NCI-H1417 (cell line): ENCODE measurements around the gene NAV2.

ENCODE experiments used
- DNase-seq, 3 experiments: peaks; one replicate each; lab custom pipeline; 2025; lab: John Stamatoyannopoulos, UW

Gene NAV2

DNA sequence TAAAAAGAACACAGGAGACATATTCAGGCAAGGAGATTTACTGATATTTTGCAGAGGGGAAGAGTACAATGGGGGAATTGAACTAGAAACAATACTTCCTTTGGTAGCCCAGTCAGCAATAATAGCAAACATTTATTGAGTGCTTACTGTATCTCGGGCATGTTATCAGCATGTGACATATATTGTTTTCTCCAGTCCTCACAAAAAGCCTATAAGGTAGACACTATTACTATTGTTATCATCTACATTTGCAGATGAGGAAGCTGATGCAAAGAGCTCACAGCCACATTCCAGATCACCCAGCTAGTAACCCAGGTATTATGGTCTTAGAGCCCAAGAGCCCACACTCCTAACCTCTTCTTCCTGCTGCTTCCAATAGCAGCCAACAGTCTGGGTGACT, 27.9 kb downstream of the NAV2 start:
- DNase-seq: no peak

DNA sequence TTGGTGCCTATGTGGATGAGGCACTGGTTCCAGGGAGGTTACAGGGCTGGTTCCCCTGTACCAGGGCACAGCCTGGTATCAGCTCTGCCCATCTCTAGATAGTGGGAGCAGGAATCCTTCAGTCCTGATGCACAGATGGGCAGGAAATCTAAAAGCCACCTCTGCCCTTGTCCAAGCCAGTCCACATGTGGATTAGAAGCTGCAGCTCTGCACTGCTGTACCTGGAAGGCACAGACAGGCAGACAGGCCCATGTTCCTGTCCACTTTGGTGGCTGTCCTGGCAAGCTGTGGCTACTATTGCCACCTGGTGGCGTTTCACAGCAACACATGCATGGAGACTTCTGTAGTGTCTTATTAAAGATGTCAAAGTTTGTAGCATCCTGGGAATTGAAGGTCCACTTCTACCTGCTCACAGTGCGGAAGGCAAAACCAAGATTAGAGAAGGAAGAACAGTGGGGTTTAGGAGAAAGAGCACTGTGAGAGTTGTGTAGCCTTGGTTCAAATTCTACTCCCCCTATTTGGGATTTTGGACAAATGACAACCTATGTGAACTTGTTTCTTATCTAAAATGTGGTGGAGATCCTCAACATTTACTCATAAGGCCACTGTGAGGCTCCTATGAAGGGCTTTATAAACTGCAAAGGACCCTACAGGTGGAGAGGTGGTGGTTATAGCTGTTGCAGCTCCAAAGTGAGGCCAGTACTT, 30.1 kb downstream of the NAV2 start:
- peak; percentile 65 to 89 (median 84) for DNase-seq

DNA sequence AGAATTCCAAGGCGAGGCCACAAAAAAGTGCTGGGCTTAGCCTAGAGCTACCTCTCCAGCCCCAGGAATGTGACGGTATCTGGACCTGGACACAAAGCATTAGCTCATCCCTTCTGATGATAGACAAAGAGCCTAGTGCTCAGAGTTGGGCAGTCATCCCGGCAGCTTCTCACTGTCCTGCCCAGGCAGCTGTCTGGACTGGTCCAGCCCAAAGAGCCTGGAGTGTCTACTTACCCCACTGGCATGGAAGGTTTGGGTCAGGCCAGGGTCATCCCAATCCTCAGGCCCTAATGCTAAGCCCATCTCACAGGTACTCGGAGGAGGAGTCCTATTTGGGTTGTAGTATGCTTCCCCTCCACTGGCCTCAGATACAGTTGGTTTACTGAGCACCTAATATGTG, 31.0 kb downstream of the NAV2 start:
- no peak for DNase-seq

DNA sequence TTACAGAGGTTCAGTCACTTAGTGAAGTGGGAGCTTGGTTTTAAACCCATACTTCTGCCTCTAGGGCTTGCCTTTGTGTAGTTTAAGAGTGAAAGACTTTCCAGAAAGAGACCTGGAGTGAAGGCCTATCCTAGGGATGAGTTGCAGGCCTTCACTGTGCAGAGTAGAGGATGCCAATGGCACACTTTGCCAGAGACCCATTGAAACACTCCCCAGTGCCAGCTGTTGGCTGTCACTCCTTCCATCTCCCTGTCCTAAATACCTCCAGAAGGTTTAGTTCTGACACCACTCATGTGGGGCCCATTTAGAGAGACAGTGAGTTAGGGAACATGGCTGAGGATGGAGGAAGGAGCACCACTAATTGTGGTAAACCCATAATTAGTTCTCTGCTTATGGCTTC, 31.5 kb downstream of the NAV2 start:
- no peak for DNase-seq

DNA sequence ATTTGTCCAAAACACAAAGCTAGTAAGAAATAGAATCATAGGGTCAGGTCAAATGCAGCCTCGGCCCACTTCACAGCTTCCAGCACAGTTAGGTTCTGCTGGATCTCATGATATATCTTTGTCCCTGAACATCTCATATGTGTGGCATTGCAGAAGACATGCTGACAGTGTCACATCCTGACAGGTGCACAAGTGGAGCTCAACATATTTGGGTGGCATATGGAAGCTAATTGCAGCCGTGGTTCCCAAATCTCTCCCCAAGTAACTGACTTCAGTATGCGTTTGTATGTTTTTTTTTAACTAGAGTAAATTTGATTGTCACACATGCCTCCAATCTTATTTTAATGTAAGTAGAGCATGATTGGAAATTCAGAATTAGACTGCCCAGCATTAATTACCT, 33.4 kb downstream of the NAV2 start:
- no peak for DNase-seq

DNA sequence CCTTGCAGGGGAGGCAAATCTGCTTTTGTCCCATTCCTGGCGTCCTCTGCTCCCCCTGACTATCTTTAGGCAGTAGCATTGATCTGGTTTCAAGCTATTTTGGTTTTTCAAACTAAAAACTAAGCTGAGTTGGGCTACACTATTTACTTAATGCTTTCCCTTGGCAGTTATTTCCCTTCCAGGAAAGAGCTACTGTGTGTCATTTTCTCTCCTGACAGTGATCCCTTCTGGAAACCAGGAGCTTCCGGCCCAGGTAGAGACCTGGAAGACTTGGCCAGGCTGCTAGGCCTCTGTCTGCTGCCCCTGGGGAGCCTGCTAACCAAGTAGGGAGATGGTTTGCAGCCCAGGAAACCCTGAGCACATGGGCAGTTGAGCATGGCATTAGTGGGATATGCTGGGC, 35.0 kb downstream of the NAV2 start:
- no peak for DNase-seq

DNA sequence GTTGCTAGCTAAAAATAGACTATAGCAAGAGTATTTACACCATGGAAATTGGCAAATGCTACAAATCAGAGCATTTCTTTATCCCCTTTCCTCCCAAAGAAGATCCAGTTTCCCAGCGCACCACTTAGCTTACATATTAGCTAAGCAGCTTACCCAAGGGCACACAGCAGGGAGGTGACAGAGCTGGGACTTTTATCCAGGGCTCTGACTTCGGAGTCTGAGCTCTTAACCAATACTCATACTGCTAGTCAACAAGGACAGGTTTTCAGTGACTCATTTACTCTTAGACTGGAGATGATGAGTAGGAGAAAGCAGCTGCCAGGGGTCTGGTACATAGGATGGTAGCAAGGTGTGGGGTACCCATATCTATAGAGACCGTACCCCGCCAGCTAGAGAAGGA, 38.4 kb downstream of the NAV2 start:
- DNase-seq: no peak

DNA sequence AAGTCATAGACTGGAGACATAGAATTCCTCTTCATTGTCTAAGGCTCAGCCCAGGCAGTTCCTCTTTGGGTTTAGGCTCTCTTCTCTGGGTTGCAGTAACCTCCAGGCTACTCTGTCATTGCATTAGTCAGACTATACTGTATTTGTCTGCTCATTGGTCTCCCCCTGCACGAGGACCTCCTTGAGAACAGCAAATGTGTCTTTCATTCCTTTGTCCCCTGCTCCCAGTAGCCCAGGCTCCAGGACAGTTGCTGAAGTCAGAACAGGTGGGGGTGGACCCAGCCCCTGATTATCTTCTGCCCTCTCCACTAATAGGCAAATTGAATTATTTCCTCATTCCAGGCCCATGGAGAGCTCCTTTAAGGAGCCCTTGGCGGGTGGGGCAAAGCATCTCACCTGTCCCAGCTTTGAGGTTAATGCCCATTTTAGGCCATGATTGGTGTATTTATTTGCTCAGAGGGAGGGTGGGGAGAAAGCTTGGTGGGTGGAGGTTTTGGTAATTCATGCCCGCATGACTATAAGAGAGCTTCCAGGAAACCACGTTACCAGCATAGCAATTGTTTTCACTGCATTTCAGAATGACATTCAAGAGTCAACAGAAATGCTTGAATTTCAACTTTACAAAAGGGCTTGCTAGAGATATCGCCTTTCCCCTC, 40.9 kb downstream of the NAV2 start:
- peak in 1 of 3 experiments; percentile 89 for DNase-seq

DNA sequence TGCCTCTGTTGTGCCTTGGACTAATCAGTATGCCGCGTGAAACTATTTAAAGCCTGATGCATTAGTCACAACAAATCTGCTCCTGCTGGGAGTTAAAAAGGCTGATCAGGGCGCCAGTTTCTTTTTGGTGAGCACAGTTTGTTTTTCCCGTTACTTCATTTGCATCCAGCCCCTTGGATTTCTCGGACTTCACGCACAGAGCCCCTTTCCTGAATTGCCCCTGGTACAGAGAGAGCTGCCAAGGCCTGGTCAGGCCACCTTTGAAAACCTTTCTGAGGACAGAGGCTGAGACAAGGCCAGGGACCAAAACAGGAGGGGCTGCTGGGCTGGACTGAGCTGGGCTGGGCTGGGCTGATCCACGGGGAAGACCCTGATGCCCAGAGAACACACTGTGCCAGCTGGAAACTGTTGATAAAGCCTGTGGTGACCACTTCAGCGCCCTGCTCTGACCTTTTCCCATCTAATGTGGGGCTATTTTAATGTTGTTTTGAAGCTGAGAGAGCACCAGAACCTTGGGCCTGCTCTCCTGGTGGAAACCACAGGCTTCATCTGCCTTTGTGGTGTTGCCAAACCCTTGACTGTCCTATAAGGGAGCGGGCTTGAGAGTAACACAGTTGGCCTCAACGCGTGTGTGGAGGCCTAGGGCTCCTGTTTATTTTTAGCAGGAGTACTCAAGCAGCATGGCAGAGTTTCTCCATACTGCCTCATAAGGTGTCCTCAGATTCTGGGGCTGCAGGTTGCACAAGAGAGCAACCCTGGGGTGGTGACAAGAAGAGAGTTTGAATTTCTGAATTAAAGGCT, 44.2 kb downstream of the NAV2 start:
- DNase-seq: no peak

DNA sequence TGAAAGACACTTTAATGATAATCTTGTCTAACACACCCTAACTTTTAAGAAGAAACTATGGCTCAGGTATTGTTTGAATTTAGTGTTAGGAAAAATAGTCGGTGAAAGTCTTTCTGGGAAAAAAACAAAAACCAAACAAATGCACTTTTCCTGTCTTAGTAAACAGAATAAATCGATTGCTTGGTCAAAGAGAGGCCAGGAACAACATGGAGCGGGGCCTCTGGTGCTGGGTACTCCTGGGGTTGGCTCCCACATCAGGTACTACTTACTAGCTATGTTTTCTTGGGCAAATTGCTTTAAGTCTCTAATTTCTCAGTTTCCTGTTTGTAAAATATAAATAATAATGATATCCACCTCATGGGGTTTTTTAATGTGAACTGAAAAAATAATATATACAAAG, 46.8 kb downstream of the NAV2 start:
- DNase-seq: no peak

DNA sequence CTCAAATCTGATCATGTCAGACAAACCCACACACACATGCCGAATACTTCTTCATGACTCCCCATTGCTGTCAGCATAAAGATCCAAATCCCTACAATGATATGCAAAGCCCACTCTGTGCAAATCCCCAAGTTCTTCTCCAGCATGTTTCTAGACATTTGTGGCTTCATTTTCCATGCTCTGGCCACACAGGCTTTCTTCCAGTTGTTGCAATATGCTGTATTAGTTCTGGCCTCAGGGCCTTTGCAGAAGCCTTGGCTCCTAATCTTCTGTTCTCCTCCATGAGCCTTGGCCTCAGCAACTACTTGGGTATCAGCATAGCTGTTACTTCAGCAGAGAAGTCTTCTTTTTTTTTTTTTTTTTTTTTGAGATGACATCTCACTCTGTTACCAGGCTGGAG, 49.6 kb downstream of the NAV2 start:
- DNase-seq: no peak

DNA sequence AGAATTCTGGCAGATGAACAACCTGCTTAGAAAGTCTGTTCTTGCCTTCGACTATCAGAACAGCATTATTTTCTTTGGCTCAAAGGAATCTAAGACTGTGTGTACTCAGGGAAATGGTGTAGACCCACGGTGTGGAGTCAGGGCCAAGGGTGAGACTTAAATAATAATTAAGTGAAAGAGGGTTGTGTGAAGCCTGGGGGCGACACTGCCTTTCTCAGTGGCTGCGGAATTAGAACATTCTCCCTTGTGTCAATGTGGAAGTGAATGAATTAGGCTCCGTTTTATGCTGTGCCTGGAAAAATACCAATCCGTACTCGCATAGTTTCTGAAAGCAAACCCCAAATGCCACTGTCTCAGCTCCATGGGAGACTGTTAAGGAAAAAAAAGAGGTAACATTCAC, 50.7 kb downstream of the NAV2 start:
- no peak for DNase-seq

DNA sequence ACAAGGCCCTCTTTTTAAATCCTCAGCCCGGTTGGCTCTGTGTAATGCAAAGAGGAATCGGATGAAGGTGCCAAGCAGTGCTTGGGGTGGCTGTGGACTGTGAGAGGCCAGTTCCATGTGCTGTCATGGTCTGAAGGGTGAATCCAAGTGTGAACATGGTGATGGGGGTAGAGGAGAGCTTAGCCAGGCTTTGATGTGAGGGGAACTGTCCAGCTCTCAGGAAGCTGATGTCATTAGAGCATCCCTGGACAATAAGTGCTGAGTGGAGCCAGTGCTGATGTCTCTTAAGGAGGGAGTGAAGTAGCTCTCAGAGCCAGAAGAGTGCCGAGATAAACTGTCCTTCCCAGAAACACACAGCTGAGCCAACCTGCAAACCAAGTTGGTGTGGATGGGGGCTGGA, 53.6 kb downstream of the NAV2 start:
- DNase-seq: peak in 1 of 3 experiments; percentile 22

DNA sequence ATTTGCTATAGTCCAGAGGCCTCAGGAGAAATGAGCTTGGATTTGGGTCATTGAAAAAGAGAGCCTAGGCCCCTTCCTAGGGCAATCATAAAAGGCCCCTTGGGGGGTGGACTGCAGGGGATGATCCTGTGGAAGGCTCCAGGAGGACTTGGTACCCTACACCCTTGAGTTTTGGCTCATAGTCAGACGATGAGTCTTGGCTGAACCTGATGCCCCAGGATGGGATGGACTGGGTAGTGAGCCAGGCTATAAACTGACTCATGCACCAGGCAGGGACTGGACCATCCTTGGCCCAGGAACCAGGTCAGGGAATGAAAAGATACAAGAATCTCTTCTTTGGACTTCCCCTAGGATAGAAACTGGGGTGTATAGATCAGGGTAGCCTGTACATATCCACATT, 54.2 kb downstream of the NAV2 start:
- DNase-seq: no peak

DNA sequence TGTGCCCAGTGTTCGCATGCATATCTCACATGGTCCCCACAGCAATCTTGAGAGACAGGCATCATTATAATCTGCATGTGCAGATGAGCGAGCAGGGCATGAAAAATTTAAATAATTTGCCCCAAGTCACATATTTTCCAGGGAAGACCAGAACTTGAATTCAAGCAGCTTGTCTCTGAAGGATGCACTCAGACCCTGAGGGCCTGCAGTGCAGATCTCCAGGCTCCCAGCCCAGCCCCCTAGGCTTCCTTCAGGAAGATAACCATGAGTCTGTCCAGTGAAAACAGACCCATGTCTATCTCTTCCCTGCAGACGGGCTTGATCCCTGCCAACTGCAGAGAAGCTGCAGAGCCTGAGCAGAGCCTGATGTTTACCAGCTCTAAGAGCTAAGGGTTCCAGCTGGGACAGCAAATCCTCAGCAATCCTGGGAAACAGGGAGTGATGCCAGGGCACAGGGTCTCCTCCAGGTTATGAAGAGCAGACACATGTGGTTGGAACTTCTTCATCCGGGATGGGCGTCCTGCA, 55.1 kb downstream of the NAV2 start:
- no peak for DNase-seq

DNA sequence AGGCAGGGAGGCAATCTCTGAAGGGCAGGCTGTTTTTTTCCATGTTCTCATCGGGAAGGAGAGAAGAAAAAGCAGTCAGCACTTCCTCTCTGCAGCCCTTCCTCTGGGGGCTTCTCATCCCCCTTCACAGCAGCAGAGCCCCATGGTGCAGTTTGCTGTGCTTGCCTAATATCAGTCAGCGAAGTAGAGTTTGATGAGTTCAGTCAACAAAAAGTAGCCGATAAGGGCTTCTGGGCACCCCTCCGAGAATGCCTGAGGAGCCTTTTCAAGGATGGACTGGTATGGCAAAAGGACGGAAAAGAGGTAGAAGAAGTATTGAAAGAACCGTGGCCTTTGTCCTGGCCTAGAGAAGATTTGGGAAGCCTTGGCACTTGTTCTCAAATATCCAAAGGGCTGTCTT, 55.6 kb downstream of the NAV2 start:
- DNase-seq: no peak

DNA sequence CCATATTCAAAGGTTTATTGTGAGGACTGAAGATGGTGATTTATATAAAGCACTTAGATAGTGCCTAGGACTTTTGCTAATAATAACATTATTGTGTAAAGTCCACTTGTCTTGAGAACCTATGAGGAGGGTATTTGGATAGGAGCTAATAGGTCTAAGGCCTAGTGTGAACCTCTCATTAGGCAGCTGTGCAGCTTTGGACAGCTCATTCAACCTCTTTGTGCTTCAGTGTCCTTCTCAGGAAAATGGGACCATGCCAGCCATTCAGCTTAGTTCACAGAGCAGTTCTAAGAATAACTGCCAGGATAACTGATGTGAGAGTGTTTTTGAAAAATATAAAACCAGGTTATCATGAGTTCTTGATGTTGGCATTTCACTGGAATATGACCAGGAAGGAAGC, 56.2 kb downstream of the NAV2 start:
- DNase-seq: no peak

DNA sequence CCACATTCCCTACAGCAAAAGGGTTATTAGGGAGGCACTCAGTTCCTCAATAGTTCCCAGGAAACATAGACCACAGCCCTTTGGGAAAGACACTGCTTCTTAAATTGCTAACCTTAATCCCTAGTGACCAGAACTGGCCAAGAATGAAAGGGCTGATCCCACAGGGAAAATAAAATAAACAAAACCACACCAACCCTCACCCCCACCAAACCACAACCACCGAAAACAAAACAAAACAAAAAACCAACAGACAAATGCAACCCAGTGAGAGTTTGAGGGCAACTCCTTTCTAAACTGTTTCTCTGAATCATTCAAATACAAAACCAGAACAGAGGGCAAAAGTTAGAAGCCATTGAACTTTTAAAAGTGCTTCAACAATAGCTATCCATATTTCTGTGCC, 57.2 kb downstream of the NAV2 start:
- DNase-seq: no peak

DNA sequence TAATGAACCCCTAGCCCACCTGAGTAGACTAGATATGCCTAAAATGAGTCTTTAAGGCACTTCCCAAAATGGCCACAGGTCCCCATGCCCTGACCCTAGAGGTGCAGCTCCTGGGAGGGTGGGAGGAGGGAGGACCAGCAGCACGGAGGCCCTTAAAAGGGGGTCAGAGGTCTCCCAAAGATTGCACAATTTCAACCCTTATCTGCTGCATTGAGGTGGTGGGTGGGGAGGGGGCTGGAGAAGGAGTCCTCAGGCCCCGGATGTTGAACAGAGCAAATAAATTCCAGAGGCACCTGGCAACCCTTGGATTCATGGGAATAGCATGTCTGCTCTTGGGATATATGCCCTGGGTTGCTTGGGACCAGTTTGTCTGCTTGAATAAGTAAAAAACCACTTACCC, 57.6 kb downstream of the NAV2 start:
- DNase-seq: no peak

DNA sequence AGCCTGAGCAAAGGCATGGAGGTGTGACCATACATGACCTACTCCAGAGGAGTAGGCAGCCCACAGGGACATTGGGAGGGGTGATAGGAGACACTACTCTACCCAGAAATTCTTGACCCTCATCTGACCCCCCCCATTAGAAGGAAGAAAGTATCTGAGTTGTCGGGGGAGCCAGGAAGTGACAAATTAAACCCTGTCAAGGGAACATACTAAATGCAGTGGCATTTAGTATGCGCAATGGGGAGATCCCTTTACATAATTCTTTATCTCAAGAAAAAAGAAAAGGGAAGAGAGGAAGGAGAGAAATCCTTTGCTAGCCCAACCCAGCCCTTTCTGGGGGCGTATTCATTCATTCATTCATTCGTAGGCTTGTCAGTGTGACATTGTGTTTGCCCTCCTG, 58.8 kb downstream of the NAV2 start:
- no peak for DNase-seq

DNA sequence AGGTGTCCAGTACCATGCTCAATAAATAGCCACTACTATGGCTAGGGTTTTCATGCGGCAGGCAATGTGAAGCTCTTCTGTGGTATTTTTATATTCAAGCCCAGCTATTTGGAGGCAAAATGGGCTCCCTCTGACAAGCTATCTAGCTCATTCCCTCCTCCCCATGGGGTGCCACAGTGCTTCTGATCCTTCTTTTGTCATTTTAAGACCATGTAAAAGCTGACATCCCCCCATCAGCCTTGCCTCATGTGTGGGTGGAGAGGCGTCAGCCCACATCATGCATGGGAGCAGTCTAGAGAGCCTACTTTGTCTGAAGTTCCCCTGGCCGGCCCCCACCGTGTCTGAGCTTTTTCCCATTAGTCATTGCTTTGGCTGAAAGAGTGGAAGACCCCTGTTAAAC, 59.8 kb downstream of the NAV2 start:
- no peak for DNase-seq

DNA sequence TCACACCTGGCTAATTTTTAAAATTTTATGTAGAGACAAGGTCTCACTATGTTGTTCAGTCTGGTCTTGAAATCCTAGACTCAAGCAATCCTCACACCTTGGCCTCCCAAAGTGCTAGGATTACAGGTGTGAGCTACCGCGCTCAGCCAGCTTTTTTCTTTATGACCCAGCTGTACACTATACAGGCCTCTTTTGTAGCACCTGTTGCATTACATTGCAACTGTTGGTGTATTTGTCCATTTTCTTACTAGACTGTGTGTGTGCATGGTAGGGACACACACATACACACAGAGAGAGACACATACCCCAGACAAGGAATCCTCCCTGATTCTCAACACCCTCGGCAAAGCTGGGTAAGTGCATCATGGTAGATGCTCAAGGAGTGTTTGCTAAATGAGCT, 61.7 kb downstream of the NAV2 start:
- DNase-seq: no peak
